Stimulated activated memory B cell treated with anti-CD40 and anti-IgM and Interleukin-4, amounts not matched to agents 10 μg/mL and 1 μg/mL and 100 μg/mL, for 72 hours (primary cell): ENCODE results near the gene PDE9A.

ENCODE experiments used
- ATAC-seq: fragments of 150-1000 bp; cut with Tn5 transposase; 2 replicates; pipeline ENCODE4 v1.10.0; 2021
- H3K27ac Mint-ChIP-seq: one replicate; pipeline ENCODE4 v1.8.0; 2022; ENCODE audit warnings: mild to moderate bottlenecking, mixed read lengths
- H3K27me3 Mint-ChIP-seq: one replicate; pipeline ENCODE4 v1.8.0; 2022; ENCODE audit warnings: mixed read lengths
- H3K36me3 Mint-ChIP-seq: one replicate; pipeline ENCODE4 v1.8.0; 2022; ENCODE audit warnings: mixed read lengths
- H3K4me1 Mint-ChIP-seq: one replicate; pipeline ENCODE4 v1.8.0; 2022; ENCODE audit warnings: mixed read lengths
- H3K4me3 Mint-ChIP-seq: one replicate; pipeline ENCODE4 v1.8.0; 2022; ENCODE audit warnings: mild to moderate bottlenecking, moderate library complexity, mixed read lengths
- H3K9me3 Mint-ChIP-seq: one replicate; pipeline ENCODE4 v1.8.0; 2022; ENCODE audit warnings: mixed read lengths

The PDE9A gene

DNA sequence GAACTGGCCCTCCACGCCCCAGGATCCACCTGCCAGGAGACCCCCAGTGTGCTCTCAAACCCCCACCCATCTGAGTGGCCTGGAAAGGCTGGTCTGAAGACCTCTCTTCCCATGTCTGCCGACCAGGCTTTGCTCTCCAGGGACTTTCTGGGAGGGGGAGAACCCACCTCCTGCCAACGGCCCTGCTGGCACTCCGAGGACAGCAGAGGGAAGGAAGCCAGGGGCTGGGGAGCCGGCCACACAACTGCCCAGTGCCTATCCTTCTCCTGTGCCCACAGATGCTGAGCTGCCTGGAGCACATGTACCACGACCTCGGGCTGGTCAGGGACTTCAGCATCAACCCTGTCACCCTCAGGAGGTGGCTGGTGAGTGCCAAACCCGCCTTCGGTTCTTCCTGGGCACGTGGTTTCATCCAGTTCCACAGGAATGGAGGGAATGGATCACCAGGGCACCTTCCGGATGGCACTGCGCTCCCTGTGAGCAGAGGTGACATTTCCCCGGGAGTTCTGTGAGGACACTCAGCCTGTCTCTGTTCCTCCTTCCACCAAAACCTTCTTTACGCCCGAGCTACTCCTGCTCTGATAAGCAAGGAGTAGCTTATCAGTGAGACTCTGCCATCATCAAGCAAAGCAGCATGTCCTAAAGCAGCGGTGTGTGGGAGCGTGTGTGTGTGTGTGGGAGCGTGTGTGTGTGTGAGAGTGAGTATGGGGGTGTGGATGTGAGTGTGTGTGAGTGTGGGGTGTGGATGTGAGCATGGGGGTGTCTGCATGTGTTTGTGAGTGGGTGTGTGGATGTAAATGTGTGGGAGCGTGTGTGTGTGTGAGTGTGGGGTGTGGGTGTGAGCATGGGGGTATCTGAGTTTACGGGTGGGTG, 105.5 kb downstream of the PDE9A start:
- no peak overlapping the region for H3K27ac Mint-ChIP-seq
- no peaks in the 10 kb centered on the region for H3K9me3 Mint-ChIP-seq
- H3K4me3 Mint-ChIP-seq: no peak overlapping the region
- H3K27me3 Mint-ChIP-seq: peaks cover 72% of the 10 kb centered on the region
- H3K4me1 Mint-ChIP-seq: no peaks in the 10 kb centered on the region
- ATAC-seq: no peak
- no peaks in the 10 kb centered on the region for H3K36me3 Mint-ChIP-seq

DNA sequence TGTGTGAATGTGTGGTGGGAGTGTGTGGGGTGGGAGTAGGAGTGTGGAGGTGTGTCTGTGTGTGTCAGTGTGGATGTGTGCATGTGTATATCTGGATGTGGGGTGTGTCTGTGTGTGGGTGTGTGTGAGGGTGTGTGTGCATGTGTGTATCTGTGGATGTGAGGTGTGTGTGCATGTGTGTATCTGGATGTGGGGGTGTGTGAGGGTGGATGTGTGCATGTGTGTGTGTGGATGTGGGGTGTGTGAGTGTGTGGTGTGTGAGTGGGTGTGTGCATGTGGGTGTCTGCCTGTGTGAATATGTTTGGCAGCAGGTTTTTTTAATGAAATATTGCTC, 106.1 kb downstream of the PDE9A start:
- Mint-ChIP-seq H3K27ac (no peak overlapping the region), H3K4me1 (no peaks in the 10 kb centered on the region), H3K4me3 (no peak overlapping the region), H3K9me3 (no peaks in the 10 kb centered on the region), H3K27me3 (peaks cover 77% of the 10 kb centered on the region), H3K36me3 (no peaks in the 10 kb centered on the region)
- ATAC-seq: no peak

DNA sequence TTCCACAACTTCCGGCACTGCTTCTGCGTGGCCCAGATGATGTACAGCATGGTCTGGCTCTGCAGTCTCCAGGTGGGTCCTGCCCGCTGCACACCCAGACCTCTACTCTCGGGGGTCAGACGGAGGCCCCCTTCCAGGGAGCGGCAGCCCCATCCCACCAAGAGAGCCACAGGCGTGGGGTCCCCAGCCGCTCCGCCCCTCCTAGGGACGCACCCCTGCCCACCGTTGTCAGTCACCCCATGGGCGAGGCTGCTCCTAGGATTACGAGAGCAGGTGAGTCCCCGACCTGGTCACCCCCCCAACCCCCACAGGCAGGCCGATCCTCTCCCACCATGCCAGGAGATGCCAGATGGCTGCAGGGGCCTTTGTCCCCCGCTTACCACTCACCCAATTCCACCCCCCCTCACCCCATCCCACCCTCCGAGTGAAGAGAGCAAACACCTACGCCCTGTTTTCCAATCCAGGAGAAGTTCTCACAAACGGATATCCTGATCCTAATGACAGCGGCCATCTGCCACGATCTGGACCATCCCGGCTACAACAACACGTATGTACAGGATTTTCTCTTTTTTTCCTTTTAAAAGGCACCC, 107.0 kb downstream of the PDE9A start:
- ATAC-seq: peak; percentile 21
- Mint-ChIP-seq H3K27me3 (peaks cover 85% of the 10 kb centered on the region), H3K27ac (no peak overlapping the region), H3K9me3 (no peaks in the 10 kb centered on the region), H3K36me3 (no peaks in the 10 kb centered on the region), H3K4me3 (no peak overlapping the region), H3K4me1 (no peaks in the 10 kb centered on the region)

DNA sequence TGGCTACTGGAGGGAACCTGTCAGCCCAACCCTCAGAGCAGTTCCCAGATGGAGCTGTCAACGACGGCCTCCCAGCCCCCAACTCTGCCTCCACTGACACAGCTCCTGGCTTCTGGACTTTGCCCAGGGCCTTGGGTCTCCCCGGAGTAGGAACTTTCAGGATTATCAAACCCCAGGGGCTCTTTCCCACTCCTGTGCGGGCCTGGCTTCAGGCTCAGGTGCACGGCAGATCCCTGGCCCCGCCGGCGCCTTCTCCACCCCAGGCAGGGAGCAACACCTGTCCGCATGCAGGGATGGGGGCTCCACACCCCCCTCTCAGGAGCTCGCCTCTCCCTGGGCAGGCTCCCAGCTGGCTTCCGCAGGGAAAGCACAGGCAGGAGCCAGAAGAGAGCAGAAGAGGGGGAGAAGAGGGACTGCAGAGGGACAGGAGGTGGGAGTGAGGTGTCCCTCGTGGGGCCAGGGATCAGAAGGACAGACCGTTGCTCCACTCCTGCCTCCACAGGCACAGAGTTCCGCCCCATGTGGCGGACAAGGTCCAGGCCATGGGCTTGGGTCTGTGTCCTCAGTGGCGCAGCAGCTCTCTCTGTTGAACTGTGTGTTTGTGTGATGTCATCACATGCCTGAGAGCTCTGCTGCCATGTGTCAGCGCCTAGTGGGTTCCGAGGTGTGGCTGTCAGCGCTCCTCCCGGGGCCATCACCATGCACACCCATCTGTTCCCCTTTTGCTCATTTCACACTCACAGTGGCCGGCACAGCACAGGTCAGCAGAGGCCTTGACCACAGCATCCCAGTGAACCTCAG, 107.7 kb downstream of the PDE9A start:
- no peak for ATAC-seq
- H3K36me3 Mint-ChIP-seq: no peaks in the 10 kb centered on the region
- H3K9me3 Mint-ChIP-seq: no peaks in the 10 kb centered on the region
- H3K4me3 Mint-ChIP-seq: no peak overlapping the region
- peaks cover 80% of the 10 kb centered on the region for H3K27me3 Mint-ChIP-seq
- no peak overlapping the region for H3K27ac Mint-ChIP-seq
- no peaks in the 10 kb centered on the region for H3K4me1 Mint-ChIP-seq

DNA sequence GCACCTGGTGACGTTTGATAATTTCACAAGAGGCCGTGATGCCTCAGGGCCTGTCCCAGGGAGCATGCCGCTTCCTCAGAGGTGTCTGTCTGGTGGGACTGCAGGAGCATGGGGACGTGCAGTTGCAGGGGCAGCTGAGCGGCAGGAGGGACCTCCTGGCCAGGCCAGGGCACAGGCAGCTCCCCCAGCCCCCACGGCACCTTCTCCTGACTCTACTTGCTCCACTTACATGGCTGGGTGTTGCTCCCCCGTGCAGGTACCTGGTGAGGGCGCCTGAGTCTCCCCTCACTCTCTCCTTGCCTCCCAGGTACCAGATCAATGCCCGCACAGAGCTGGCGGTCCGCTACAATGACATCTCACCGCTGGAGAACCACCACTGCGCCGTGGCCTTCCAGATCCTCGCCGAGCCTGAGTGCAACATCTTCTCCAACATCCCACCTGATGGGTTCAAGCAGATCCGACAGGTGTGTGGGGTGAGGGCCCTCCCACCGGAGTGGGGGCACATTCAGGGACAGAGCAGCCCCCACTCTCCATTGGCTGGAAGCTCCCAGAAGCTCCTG, 108.4 kb downstream of the PDE9A start:
- H3K27ac Mint-ChIP-seq: no peak overlapping the region
- H3K27me3 Mint-ChIP-seq: peaks cover 77% of the 10 kb centered on the region
- H3K4me1 Mint-ChIP-seq: no peaks in the 10 kb centered on the region
- H3K9me3 Mint-ChIP-seq: no peaks in the 10 kb centered on the region
- H3K36me3 Mint-ChIP-seq: no peaks in the 10 kb centered on the region
- no peak overlapping the region for H3K4me3 Mint-ChIP-seq
- ATAC-seq: no peak

DNA sequence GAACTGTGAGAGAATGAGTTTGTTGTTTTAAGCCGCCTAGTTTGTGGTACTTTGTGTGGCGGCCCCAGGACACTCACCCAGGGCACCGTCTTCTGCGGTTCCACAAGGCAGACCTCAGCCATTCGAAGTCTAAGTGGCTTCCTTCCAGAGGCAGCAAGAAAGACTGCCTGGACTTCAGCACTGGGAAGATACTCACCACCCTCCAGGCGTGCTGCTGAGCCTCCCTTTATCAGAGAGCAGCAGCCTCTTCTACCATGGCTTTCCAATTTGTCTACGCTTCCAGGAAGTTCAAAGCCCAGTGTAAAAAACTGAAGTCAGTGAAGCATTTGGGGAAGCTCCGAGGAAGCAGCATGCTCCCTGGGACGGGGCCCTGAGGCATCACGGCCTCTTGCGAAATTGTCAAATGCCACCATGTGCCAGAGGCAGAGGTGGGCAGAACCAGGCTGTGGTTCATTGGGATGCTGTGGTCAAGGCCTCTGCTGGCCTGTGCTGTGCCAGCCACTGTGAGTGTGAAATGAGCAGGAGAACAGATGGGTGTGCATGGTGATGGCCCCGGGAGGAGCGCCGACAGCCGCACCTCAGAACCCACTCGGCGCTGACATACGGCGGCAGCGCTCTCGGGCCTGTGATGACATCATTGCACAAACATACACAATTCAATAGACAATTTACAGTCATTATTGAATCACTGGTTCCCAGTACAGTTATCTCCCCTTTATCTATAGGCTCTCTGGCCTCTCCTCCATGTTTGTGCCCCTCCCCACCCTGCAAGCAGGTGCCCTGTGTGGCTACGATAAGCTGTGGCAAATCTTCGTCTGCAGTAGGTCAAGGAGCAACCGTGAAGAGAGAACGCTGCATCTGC, 110.4 kb downstream of the PDE9A start:
- Mint-ChIP-seq H3K9me3 (no peaks in the 10 kb centered on the region), H3K27ac (no peak overlapping the region), H3K4me3 (no peak overlapping the region), H3K4me1 (no peaks in the 10 kb centered on the region), H3K27me3 (peaks cover 60% of the 10 kb centered on the region), H3K36me3 (no peaks in the 10 kb centered on the region)
- ATAC-seq: no peak

DNA sequence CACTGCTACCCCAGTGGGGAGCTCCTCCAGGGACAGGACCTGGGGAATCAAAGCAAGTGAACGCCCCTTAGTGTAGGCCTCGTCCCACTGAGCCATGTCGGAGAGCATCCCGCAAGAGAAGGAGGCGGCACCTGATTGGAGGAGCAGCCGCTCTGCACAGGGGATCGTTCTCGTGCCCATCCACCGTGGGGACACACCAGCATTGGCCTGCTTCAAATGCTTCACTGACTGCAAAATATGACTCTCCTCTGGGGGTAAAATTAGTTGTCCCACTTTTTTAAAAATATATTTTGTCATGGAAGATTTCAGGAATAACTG, 111.0 kb downstream of the PDE9A start:
- H3K4me3 Mint-ChIP-seq: no peak overlapping the region
- H3K27me3 Mint-ChIP-seq: peaks cover 54% of the 10 kb centered on the region
- H3K9me3 Mint-ChIP-seq: peaks cover 5% of the 10 kb centered on the region
- no peak for ATAC-seq
- no peaks in the 10 kb centered on the region for H3K36me3 Mint-ChIP-seq
- no peaks in the 10 kb centered on the region for H3K4me1 Mint-ChIP-seq
- H3K27ac Mint-ChIP-seq: no peak overlapping the region

DNA sequence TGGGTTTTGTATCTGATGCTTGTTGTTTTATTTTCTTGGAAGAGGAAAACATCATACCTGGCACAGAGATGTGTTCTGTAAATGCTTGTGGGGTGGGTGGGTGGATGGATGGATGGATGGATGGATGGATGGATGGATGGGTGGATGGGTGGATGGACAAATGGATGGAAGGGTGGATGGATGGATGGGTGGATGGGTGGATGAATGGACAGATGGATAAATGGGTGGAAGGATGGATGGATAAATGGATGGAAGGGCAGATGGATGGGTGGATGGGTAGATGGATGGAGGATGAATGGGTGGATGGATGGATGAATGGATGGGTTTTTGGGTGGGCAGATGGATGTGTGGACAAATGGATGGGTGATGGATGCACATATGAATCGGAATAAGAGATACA, 111.5 kb downstream of the PDE9A start:
- no peak for ATAC-seq
- Mint-ChIP-seq H3K4me1 (no peaks in the 10 kb centered on the region), H3K9me3 (peaks cover 5% of the 10 kb centered on the region), H3K4me3 (no peak overlapping the region), H3K27me3 (peaks cover 49% of the 10 kb centered on the region), H3K27ac (no peak overlapping the region), H3K36me3 (no peaks in the 10 kb centered on the region)

DNA sequence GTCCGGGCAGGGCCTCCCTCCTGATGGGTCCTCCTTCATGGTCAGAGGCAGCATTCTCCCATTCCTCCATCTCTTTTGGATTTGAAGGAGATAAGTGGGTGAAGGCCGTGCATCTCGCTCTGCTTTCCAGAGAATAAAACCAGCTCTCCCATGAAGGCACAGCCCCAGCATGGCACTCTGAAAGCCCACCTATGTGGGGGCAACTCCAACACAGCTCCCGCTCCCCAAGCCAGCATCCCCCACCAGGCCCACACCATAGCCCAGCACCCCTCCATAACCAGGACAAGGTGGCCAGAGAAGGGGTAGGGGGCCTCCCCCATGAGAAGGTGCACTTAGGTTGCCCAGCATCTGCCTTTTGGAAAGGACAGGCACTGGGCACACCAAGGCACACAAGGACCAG, 112.2 kb downstream of the PDE9A start:
- Mint-ChIP-seq H3K27ac (no peak overlapping the region), H3K9me3 (peaks cover 5% of the 10 kb centered on the region)
- no peak for ATAC-seq

DNA sequence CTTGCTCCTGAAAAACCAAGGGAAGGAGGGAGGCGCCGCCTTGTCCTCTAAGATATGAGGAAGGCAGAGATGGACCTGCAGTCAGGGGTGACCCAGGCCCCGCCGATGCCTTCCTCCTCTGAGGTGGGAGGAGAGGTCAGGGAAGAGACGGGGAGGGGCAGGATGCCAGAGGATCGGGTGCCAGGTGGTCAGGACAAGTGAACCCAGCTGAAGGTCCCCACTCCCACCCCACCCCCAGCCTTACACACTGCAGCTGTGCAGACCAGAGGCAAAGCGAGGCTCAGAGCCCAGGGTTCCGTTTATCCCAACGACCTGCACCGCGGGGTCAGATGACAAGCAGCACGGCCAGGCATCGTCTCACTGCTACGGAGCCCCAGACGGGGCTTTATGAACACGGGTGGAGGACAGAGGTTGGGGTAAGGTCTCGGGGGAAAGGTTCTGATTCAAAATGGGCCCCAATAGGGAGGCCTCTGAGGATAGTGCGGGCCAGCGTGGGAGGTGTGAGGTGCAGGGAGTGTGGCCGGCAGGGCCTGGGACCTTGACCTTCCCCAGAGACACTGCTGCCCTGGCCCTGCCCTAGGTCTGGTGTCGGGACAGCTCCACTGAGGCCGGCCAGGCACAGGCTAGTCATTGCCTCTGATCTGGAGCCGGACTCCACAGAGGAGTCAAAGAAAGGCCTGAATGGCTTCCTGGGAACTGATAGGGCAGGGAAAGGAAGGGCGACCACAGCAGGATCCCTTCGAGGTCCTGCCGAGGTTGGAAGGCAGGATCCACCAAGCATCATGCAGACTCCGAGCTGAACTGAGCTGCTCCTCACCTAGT, 113.5 kb downstream of the PDE9A start:
- Mint-ChIP-seq H3K27ac (no peak overlapping the region), H3K4me1 (no peaks in the 10 kb centered on the region), H3K4me3 (no peak overlapping the region), H3K9me3 (peaks cover 5% of the 10 kb centered on the region), H3K27me3 (peaks cover 38% of the 10 kb centered on the region), H3K36me3 (no peaks in the 10 kb centered on the region)
- peak; percentile 25 for ATAC-seq

More for the DNA sequence above, 112.2 kb downstream of the PDE9A start:
- no peak overlapping the region for H3K4me3 Mint-ChIP-seq
- H3K4me1 Mint-ChIP-seq: no peaks in the 10 kb centered on the region
- H3K27me3 Mint-ChIP-seq: peaks cover 43% of the 10 kb centered on the region
- no peaks in the 10 kb centered on the region for H3K36me3 Mint-ChIP-seq

DNA sequence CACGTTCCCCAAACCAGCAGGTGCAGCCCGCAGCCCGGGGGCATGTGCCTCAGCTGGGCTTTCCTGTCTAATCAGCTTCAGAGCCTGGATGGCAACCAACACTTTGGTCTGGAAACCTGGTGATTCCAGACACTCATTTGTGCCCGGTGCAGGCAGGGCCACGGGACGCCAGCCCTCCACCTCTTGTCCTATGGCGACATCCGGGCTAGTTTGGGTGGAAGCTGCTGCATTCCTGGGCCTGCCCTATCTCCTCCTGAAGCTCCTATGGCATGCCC, 114.1 kb downstream of the PDE9A start:
- H3K9me3 Mint-ChIP-seq: peaks cover 5% of the 10 kb centered on the region
- ATAC-seq: no peak
- H3K27me3 Mint-ChIP-seq: peaks cover 38% of the 10 kb centered on the region
- H3K4me1 Mint-ChIP-seq: no peaks in the 10 kb centered on the region
- no peak overlapping the region for H3K4me3 Mint-ChIP-seq
- H3K27ac Mint-ChIP-seq: no peak overlapping the region
- no peaks in the 10 kb centered on the region for H3K36me3 Mint-ChIP-seq

DNA sequence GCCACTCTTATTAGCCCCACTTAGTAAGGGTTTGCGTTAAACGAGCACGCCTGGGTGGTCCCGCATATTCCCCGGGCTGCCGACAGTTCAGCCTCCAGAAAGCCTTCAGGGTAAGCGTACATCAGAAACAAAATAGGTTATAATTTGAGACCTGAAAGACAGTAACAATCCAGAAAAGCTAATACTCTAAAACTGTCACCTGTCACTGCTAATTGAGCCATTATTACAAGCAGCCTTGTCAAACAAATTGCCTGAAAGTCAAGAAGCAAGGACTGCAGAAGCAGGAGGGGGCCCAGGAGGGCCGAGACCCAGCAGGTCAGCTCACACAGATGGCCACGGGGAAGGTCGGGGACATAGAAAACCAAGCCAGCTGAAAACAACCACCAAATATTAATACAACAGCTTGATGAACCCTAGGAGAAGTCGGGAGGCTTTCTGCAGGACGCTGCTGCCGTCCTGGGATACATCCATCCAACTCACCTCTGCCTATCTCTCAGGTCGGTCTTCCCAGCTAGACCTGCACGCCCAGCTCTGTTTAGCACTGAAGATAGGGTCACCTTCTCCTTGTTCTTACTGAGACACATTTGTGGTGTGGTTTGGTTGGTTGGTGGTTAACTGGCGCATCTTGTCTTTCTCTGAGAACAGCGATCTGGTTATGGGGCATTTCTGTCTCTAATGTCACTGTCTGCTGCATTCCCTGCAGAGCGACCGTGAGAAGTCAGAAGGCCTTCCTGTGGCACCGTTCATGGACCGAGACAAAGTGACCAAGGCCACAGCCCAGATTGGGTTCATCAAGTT, 115.1 kb downstream of the PDE9A start:
- Mint-ChIP-seq H3K27ac (no peak overlapping the region), H3K4me3 (no peak overlapping the region), H3K27me3 (peaks cover 36% of the 10 kb centered on the region), H3K9me3 (peaks cover 5% of the 10 kb centered on the region), H3K4me1 (no peaks in the 10 kb centered on the region), H3K36me3 (no peaks in the 10 kb centered on the region)
- ATAC-seq: no peak

DNA sequence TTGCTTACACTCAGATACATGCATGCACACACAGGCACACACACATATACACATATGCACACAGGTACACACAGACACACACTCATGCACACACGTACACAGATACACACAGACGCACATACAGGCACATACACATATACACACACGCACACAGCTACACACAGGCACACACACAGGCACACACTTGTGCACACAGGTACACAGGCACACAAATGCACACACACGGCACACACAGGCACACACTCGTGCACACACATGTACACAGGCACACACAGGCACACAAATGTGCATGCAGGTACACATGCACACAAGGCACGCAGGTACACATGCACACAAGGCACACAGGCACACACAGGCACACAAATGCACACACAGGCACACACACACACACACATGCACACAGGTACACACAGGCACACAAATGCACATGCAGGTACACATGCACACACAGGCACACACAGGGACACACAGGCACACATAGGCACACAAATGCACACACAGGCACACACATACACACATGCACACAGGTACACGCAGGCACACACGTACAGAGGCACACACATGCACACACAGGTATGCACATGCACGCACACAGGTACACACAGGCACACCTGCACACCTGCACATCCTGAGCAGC, 115.9 kb downstream of the PDE9A start:
- no peaks in the 10 kb centered on the region for H3K36me3 Mint-ChIP-seq
- H3K4me3 Mint-ChIP-seq: no peak overlapping the region
- peaks cover 34% of the 10 kb centered on the region for H3K27me3 Mint-ChIP-seq
- no peak for ATAC-seq
- H3K9me3 Mint-ChIP-seq: peaks cover 5% of the 10 kb centered on the region
- H3K4me1 Mint-ChIP-seq: no peaks in the 10 kb centered on the region
- no peak overlapping the region for H3K27ac Mint-ChIP-seq
